Stimulated activated memory B cell treated with anti-CD40 and anti-IgM and Interleukin-4, amounts not matched to agents 10 μg/mL and 1 μg/mL and 100 μg/mL, for 72 hours (primary cell): ENCODE measurements around the gene TSHB.

Experiments used
- ATAC-seq: fragments of 150-1000 bp; cut with Tn5 transposase; 2 replicates; pipeline ENCODE4 v1.10.0; 2021
- H3K27ac Mint-ChIP-seq: one replicate; pipeline ENCODE4 v1.8.0; 2022; ENCODE audit warnings: mild to moderate bottlenecking, mixed read lengths
- H3K27me3 Mint-ChIP-seq: one replicate; pipeline ENCODE4 v1.8.0; 2022; ENCODE audit warnings: mixed read lengths
- H3K36me3 Mint-ChIP-seq: one replicate; pipeline ENCODE4 v1.8.0; 2022; ENCODE audit warnings: mixed read lengths
- H3K4me1 Mint-ChIP-seq: one replicate; pipeline ENCODE4 v1.8.0; 2022; ENCODE audit warnings: mixed read lengths
- H3K4me3 Mint-ChIP-seq: one replicate; pipeline ENCODE4 v1.8.0; 2022; ENCODE audit warnings: mild to moderate bottlenecking, moderate library complexity, mixed read lengths
- H3K9me3 Mint-ChIP-seq: one replicate; pipeline ENCODE4 v1.8.0; 2022; ENCODE audit warnings: mixed read lengths

The TSHB gene

DNA sequence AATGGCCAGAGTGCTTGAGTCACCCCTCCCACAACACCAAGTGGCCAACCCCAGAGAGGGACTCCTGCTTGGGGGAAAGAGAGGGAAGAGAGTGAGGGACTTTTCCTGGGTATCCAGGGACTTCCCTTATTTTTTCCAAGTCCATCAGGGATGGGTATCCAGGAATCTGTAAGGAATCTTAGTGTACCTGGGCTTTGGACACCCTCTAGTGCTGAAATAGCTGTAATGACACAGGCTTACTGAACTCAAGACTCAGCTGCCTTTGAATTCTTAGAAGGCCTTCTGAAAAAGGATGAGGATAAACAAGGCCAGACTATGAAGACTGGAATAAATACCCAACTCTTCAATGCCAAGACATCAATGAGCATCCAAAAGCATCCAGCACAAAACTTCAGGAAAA lies 12.0 kb downstream of the TSHB start:
- no peak for ATAC-seq
- Mint-ChIP-seq H3K27me3 (no peaks in the 10 kb centered on the region), H3K36me3 (no peaks in the 10 kb centered on the region), H3K27ac (no peak overlapping the region), H3K4me1 (no peaks in the 10 kb centered on the region), H3K9me3 (peaks cover 10% of the 10 kb centered on the region), H3K4me3 (no peak overlapping the region)

DNA sequence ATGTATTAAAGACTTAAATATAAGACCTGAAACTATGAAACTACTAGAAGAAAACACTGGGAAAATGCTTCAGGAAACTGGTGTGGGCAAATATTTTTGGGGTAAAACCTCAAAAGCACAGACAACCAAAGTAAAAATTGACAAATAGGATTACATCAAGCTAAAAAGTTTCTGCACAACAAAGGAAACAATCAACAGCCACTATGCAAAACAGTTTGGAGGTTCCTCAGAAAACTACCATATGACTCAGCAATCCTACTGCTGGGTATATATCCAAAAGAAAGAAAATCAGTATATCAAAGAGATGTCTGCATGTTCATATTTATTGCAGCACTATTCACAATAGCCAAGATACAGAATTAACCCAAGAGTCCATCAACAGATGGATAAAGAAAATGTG lies 17.1 kb downstream of the TSHB start:
- H3K36me3 Mint-ChIP-seq, result no peaks in the 10 kb centered on the region
- no peak for ATAC-seq
- peaks cover 10% of the 10 kb centered on the region for H3K9me3 Mint-ChIP-seq
- H3K4me1 Mint-ChIP-seq, result no peaks in the 10 kb centered on the region
- H3K27me3 Mint-ChIP-seq, result no peaks in the 10 kb centered on the region
- no peak overlapping the region for H3K4me3 Mint-ChIP-seq
- H3K27ac Mint-ChIP-seq, result no peak overlapping the region

DNA sequence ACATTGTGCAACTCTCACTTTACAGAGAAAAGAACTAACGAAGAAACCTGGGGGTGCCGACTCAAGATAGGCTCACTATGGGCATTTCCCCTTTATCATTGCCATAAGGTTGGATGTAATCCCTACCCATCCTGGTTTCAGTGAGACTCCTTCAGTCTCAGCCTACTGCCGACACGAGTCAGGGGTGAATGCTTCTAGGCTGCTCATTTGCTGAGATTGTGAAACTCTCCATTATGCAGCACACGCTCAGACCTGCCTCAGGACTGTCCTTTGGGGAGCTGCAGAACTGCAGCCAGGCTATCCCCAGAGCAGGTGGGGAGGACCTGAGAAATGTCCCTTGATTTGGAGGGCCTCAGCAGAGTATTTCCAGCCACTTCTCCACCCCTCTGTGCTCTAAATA lies 22.2 kb downstream of the TSHB start:
- Mint-ChIP-seq H3K27me3 (no peaks in the 10 kb centered on the region), H3K27ac (no peak overlapping the region), H3K4me1 (no peaks in the 10 kb centered on the region), H3K36me3 (no peaks in the 10 kb centered on the region), H3K9me3 (no peaks in the 10 kb centered on the region), H3K4me3 (no peak overlapping the region)
- no peak for ATAC-seq

DNA sequence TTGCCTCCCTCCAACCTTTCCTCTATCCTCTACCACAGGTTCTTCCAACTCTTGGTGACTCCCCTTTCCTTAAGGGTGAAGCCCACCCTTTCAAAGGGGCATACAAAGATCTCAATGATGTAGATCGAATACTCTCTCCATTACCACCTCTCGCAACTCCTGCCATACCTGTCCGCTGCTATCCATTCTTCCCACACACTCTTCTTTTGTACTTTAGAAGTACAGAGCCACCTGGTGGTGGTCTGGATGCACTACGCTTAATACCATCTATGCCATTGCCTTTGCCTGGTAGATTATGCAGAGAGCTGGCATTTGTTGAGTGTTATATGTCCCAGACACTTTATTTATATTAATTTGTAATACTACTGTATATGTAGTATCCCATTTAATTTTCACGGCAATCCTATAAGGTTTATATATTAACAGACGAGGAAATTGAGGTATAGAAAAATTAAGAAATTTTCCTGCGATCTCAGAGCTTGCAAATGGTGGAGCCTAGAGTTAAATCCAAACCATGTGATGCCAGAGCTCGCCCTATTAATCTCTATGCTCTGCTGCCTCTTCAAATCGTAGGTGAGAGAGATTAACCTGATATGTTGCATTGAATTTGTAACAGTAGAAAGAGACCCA lies 22.9 kb downstream of the TSHB start:
- no peak overlapping the region for H3K4me3 Mint-ChIP-seq

DNA sequence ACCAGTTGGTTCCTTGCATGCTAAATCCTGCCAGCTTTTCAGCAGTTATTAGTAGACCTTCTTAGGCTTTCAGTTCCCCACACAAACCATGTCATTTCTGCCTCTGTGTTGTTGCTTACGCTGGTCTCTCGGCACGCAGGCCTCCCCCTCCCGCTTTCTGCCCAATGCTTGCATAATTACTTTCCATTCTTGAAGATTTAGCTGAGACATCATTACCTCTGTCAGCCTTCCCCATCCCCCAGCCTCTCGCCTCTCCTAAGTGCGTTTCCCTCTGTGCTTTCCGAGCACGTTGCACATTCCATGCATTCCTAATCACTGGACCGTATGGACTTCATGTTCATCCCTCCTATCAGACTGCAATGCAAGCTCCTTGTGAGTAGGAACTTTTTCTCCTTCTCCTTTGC lies 26.8 kb downstream of the TSHB start:
- ATAC-seq, result no peak

More for the DNA sequence above, 22.9 kb downstream of the TSHB start:
- Mint-ChIP-seq H3K9me3 (no peaks in the 10 kb centered on the region), H3K4me1 (no peaks in the 10 kb centered on the region), H3K36me3 (no peaks in the 10 kb centered on the region), H3K27ac (no peak overlapping the region), H3K27me3 (no peaks in the 10 kb centered on the region)
- ATAC-seq, result peak; percentile 81

DNA sequence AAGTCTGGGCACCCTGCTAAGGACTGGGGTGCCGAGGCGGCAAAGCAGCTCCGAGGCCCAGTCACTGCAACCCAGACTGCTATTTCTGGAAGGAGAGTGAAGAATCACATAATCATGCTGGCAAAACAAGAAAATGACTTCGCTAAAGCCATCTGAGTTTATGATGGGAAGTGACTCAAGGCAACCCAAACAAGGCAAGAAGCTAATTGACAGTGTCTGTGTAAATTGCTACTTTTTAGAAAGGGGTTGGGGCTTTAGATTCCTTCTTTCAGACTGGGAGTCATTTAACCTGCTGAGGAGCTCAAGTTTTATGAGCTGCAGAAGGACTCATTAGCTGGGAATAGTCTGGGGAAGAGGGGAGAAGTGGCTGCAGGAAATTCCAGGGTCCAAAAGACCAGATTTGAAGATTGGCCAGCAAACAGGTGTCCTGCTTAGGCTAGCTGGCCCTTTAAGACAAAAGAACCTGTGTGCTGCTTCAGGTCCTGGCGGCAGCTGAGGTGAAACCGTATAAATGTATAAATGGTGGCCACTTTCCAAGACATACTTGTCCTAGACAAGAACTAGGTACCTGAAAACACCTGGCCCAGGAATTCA lies 28.1 kb downstream of the TSHB start:
- H3K4me1 Mint-ChIP-seq, result peaks cover 5% of the 10 kb centered on the region
- no peaks in the 10 kb centered on the region for H3K27me3 Mint-ChIP-seq
- no peaks in the 10 kb centered on the region for H3K36me3 Mint-ChIP-seq
- no peak overlapping the region for H3K27ac Mint-ChIP-seq
- no peak overlapping the region for H3K4me3 Mint-ChIP-seq
- ATAC-seq, result no peak
- H3K9me3 Mint-ChIP-seq, result no peaks in the 10 kb centered on the region

More for the DNA sequence above, 26.8 kb downstream of the TSHB start:
- Mint-ChIP-seq H3K9me3 (no peaks in the 10 kb centered on the region), H3K27ac (no peak overlapping the region), H3K4me3 (no peak overlapping the region), H3K27me3 (no peaks in the 10 kb centered on the region), H3K36me3 (no peaks in the 10 kb centered on the region), H3K4me1 (no peaks in the 10 kb centered on the region)

DNA sequence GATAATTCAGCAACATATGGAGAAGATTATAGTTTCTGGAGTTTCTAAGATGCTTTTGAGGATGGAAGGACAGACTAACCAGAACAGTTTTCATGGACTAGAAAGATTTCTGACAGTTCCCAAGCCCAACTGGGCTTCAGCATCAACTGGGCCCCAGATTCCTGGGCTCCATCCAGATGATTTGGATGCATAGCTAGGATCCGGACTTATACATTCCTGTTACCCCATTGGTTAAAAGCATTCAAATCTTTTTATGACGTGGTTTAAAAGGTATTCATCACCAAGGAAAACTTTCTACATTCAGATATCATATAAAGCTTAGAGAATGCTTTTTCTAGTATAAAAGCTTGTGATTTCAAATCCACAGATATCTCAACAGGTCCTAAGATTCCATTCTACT lies 29.7 kb downstream of the TSHB start:
- H3K36me3 Mint-ChIP-seq, result no peaks in the 10 kb centered on the region
- H3K27ac Mint-ChIP-seq, result no peak overlapping the region
- ATAC-seq, result no peak

DNA sequence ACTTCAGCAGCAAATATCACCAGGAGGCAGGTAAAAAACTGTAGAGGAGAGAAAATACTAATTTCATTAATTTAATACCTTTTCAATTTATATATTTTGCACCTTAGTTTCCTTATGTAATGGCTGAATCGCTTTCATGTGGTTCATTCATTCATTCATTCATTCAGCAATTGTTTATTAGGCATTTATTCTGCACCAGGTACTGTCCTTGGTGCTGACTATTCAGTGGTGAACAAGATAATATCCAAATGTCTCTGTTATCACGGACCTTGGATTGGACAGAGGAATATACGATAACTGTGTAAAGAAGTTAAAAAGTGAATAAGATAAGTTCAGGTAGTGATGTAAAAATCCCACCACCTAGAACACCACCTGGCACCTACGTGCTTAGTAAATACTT lies 30.9 kb downstream of the TSHB start:
- Mint-ChIP-seq H3K9me3 (no peaks in the 10 kb centered on the region), H3K4me3 (no peak overlapping the region), H3K27ac (no peak overlapping the region), H3K4me1 (peaks cover 11% of the 10 kb centered on the region), H3K27me3 (no peaks in the 10 kb centered on the region), H3K36me3 (no peaks in the 10 kb centered on the region)
- no peak for ATAC-seq

More for the DNA sequence above, 29.7 kb downstream of the TSHB start:
- Mint-ChIP-seq H3K27me3 (no peaks in the 10 kb centered on the region), H3K9me3 (no peaks in the 10 kb centered on the region), H3K4me1 (peaks cover 11% of the 10 kb centered on the region), H3K4me3 (no peak overlapping the region)

DNA sequence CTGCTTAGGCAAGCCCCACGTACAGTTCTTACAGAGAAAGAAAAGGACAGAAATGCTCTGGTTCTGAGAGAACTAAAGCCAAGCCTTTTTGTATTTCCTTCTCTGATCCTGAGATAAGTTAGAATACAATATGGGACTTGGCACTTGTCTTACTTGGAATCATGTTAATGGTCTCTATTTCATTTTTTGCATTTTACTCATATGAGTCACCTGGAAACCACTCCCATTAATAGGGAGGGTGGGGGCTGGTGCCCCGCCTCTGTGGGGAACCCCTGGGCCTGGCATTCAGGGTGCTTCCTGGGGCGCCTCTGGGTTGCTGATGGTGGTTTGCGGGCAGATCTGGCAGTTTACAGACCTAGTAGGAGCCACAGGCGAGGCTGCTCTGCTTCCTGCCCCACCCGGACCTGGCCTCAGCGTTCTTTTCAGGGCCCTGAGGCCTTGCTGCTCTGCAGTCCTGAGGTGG lies 32.9 kb downstream of the TSHB start:
- no peak overlapping the region for H3K4me3 Mint-ChIP-seq
- H3K27ac Mint-ChIP-seq, result peak overlapping the region; percentile 79
- no peaks in the 10 kb centered on the region for H3K9me3 Mint-ChIP-seq
- peak; percentile 98 for ATAC-seq
- H3K27me3 Mint-ChIP-seq, result no peaks in the 10 kb centered on the region
- no peaks in the 10 kb centered on the region for H3K36me3 Mint-ChIP-seq
- H3K4me1 Mint-ChIP-seq, result peaks cover 11% of the 10 kb centered on the region

DNA sequence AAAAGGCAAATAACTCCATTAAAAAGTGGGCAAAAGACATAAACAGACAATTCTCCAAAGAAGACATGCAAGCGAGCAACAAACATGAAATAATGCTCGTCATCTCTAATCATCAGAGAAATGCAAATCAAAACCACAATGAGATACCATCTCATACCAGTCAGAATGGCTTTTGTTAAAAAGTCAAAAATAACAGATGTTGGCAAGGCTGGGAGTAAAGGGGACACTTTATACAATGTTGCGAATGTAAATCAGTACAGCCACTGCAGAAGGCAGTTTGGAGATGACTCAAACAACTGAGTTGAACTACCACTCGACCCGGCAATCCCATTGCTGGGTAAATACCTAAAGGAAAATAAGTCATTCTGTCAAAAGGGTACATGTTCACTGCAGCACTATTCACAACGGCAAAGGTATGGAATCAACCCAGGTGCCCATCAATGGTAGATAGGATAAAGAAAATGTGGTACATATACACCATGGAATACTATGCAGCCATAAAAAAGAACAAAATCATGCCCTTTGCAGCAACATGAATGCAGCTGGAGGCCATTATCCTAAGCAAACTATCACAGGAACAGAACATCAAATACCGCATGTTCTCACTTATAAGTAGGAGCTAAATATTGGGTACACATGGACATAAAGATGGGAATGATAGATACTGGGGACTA lies 33.7 kb downstream of the TSHB start:
- Mint-ChIP-seq H3K36me3 (no peaks in the 10 kb centered on the region), H3K4me3 (no peak overlapping the region), H3K4me1 (peaks cover 11% of the 10 kb centered on the region), H3K9me3 (no peaks in the 10 kb centered on the region), H3K27ac (peak overlapping the region; percentile 79), H3K27me3 (no peaks in the 10 kb centered on the region)
- peak; percentile 60 for ATAC-seq

DNA sequence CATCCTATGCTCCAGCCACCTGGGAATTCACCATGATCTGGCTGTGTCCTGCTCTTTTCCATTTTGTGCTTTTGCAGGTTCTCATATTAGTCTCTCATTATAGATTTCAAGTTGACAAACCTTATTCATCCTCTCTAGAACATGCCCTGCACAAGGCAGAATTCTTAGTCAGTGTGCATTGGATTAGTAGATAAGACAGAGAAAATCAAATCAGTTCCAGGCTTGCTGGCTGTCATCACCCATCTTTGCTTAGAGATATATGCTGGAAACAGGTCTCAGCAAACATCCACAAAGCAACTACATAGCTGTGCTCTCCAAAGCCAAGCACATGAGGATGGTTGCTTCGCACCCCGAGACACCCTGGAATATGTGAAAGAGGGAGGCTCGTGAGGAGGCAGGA lies 34.8 kb downstream of the TSHB start:
- H3K4me3 Mint-ChIP-seq, result no peak overlapping the region
- ATAC-seq, result no peak

DNA sequence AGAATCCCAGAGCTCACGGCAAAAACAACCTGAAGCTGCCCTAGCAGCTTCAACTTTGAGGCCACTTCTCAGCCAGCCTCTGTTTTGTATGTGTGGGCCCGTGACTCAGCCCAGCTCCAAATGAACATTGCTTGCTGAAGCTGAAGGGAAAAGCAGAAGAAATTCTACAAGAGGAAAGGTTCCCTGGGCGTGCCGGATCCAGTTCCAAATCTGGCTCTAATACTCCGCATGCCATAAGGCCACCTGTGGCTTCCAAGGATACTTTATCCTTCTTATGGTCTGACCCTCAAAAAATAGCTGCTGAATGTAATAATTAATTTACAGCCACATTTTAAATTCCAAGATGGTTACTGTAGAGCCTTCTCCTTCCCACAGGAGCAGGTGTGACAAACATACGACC lies 35.4 kb downstream of the TSHB start:
- H3K9me3 Mint-ChIP-seq, result no peaks in the 10 kb centered on the region
- H3K36me3 Mint-ChIP-seq, result no peaks in the 10 kb centered on the region
- no peaks in the 10 kb centered on the region for H3K27me3 Mint-ChIP-seq
- ATAC-seq, result no peak
- peaks cover 12% of the 10 kb centered on the region for H3K4me1 Mint-ChIP-seq
- H3K27ac Mint-ChIP-seq, result no peak overlapping the region
- H3K4me3 Mint-ChIP-seq, result no peak overlapping the region

More for the DNA sequence above, 34.8 kb downstream of the TSHB start:
- Mint-ChIP-seq H3K4me1 (peaks cover 11% of the 10 kb centered on the region), H3K27me3 (no peaks in the 10 kb centered on the region), H3K9me3 (no peaks in the 10 kb centered on the region), H3K27ac (no peak overlapping the region), H3K36me3 (no peaks in the 10 kb centered on the region)

DNA sequence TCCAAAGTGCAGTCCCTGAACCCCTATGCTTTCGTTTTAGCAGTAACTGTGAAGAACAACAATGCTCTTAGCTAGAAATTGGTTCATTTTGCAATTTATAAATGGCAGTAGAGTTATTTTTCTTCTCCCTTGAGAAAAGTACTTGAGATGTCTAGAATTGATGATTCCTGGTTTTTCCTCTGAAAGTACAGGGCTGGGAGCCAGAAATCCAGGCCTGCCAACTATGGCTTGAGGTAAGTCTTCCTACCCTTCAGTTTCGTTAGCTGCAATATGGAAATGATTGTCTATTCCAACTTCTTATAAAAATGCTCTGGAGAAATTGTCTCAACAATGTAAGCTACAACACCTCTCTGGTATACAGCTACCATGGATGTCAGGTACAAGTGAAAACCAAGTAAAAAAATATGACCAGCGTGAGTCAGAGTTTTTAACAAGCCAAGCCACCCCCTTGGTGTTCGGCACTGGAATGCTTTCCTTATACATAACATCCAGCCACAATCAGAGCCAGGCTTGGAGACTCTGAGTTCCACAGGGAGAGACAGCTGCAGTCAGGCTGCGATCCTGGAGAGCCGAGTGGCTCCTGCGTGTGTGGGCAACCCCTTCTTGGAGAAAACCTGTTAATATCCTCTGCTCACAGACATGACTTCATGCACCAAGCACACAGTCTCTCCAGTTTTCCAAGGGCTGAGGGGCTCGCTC lies 37.7 kb downstream of the TSHB start:
- Mint-ChIP-seq H3K27ac (no peak overlapping the region), H3K9me3 (no peaks in the 10 kb centered on the region), H3K4me1 (peaks cover 24% of the 10 kb centered on the region), H3K27me3 (no peaks in the 10 kb centered on the region), H3K4me3 (no peak overlapping the region), H3K36me3 (no peaks in the 10 kb centered on the region)
- ATAC-seq, result no peak

DNA sequence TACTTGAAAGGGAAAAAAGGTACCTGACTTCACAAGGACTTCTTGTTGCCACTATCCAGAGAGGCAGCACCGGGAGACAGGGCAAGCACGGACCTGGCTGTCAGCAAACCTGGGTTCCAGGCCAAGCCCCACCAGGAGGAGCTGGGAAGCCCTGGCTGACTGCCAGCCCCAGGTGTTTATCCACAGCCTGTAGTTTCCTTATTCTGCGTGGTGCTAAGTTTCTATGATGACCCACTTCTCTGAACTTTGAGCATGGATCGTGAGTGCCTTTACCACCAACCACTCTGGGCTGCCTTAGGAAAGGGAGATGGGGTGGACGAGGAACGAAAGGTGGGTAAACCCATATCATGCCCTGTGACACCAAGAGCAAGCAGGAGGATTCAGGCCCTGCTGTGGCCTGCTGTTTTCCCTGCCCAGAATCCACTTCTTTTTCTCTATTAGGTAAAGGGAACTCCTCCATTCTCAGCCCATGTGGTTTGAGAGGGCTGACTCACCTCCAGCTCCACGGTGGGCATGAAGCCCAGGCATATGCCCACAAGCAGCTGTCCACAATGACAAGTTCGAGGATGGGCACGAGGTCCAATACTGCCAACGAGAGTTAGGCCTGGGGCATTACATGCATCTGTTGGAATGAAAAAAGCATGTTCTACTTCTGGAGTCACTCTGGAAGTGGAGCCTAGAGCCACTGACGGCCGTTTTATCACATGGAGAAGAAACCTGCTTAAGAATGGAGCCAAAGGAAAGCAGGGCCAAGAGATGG lies 39.4 kb downstream of the TSHB start:
- ATAC-seq, result no peak
- H3K4me1 Mint-ChIP-seq, result peaks cover 13% of the 10 kb centered on the region
- H3K4me3 Mint-ChIP-seq, result no peak overlapping the region
- no peaks in the 10 kb centered on the region for H3K36me3 Mint-ChIP-seq
- no peaks in the 10 kb centered on the region for H3K27me3 Mint-ChIP-seq
- H3K9me3 Mint-ChIP-seq, result no peaks in the 10 kb centered on the region
- H3K27ac Mint-ChIP-seq, result no peak overlapping the region
